Superior temporal gyrus (tissue), 1 donor: Measurements from ENCODE around the gene NFASC.

Experiments used
- DNase-seq: peaks from one replicate; pipeline ENCODE4 v3.0.0-alpha.2; 2016; ENCODE audit errors: extremely low spot score

NFASC gene

DNA sequence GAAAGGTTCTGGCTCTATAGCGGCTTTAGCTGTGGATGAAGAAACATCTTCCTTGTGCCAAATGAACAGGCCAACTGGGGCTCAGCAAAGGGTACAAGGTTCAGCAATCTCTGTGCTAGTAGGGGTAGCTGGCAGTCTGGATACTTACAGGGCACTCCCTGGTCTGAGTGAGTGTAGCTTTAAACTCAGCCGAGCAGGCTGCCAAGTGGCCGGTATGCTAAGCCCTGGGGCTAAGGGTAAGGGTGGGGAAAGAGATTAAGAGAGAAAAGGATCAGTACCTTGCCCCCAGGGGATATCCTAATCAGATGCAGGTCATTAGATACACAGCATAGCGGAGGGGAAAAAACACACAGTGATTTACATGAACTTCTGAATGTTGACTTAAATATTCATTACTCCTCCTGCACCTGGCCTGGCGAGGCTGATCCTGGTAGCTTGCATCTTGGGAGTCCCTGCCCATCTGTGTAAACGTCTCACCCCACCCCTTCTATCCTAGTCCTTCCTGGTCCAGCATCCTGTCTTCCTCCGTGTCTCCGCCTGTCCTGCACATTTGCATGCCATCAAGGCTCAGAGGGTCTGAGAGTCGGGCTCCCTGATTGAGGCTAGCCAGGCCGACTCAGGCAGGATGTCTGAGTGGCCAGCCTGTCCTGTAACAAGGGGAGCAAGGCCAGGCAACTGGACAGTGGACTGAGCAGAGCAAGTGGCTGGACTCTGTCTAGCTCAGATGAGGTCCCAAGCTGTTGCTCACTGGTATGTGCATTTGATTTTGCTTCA lies 132.9 kb downstream of the NFASC start:
- DNase-seq = no peak

DNA sequence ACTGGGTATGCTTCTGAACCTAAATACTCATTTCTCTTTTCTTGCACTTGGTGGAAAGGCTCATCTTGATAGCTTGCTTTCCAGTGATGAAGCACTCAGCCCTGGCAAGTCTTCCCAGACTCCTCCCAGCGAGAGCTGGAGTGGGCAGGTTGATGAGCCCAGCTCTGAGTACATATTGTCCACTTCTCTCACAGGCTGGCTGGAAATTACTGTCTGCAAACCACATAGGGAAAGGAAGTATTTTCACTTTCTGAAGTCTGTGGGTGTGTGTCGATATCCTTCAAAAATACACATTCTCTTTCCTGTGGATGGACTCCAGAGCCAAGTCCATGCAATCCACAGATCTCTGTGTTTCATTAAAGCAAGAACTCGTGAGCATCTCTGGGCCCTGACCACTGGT lies 133.7 kb downstream of the NFASC start:
- peak; percentile 63 for DNase-seq

DNA sequence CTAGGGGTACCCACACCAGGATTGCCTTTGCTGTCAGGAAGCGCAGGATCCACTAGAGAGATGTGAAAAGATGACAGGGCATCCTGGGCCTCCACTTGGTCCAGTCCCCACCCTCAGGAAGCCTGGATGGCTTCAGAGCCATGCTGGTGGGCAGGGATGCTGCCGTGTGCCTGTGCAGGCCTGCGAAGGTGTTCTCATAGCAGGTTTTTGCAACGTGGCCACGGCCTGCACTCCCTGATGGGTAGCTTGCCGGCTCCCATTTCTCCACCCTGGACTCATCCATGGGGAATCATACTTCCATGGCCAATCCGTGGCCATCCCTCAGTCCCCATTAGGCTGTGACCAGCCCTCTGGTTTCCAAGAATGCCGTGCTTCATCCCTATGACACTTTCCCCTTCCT lies 138.2 kb downstream of the NFASC start:
- no peak for DNase-seq

DNA sequence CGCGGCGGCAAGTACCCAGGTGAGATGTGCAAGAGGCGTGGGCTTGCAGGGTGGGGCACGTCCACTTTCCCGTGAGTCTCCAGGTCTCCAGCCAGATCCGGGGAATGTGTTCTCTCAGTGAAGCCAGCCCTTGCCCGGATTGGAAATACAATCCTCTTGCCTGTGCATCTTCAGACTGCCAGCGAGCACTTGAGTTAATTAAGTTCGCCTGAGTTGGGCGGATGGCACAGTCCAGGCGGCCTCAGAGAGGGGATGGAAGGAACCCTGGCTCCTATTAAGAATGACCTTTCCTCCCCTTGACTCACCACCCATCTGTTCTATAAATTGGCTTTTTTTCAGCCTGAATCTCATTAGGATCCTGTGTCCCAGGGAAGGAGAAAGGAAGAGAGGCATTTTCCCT lies 139.0 kb downstream of the NFASC start:
- DNase-seq = no peak

DNA sequence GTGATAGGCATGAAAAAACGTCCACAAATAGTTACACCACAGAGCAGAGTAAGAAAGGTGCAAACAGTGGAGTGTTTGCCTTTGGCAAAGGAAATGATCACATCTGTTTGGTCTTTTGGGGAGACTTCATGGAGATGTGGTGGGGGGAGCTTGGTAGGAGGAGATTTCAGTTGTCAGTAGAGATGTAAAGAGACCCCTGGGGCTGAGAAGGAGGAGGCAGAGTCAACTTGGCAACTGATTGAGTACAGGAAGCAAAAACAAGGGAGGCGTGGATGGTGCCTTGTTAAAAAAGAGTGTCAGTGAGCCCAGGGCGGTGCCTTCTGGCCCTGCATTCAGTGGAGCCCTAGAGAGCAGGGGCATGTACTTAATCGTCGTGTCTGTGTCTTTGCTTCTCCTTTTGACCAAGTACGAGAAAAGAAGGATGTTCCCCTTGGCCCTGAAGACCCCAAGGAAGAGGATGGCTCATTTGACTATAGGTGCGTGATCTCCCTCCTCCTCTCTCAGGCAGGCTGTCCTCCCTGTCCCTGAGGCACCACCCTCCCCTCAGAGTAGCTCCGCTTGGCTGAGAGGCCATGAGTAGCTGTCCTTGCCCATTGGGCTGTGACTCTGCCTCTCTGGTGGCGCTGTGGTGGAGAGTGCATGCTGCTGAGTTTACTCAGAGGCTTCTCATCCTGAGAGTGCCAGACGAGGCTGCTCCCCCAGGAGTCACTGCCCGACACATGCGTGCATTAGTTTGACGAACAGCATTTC lies 141.9 kb downstream of the NFASC start:
- no peak for DNase-seq

DNA sequence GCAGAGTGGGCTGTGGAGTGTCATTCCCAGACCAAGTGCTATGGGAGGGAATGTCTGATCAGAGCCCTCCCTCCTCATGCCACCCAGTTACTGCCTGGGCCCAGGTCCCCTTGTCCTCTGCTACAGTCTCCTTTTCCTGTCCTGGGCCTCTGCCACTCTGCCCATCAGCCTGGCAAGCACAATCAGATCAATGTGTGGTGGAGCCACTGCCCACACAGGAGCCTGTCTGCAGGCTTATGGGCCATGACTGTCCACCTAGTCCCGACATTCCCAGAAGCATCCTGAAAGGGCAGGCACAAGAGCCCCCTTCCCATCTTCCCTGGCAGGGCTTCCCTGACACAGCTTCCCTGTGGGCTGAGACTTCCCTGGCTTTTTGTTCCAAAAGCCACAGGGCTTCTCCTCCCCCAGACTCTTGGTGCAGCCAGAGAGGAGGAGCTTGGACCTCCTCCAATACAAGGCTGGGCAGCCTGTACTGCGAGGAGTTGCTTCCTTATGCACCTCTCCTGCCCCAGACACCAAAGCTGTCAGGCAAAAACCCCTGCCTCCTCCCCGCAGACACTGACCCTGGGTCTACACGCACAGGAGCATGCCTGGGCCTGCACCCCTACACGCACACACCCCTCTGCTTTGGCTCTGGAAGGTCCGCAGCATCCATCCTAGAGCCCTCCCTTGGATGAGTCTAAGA lies 143.2 kb downstream of the NFASC start:
- DNase-seq = peak; percentile 73

DNA sequence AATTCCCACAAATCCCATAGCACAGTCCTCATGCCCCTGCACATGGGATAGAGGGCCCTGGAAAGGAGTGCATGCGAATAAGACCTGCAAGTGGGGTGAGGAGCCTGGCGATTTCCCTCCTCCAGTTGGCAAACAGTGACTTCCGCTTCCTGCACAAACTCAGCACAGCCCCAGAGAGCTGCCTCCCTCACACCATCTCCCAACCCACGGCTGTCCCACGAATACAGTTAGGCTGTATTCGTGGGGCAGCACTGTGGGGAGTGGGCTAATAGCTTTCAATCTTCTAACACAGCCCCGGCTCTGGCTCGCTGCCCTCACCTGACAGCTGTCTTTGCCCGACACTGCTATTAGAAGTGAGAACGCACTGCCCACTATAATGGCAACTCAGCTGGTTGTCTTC lies 144.1 kb downstream of the NFASC start:
- DNase-seq = no peak

DNA sequence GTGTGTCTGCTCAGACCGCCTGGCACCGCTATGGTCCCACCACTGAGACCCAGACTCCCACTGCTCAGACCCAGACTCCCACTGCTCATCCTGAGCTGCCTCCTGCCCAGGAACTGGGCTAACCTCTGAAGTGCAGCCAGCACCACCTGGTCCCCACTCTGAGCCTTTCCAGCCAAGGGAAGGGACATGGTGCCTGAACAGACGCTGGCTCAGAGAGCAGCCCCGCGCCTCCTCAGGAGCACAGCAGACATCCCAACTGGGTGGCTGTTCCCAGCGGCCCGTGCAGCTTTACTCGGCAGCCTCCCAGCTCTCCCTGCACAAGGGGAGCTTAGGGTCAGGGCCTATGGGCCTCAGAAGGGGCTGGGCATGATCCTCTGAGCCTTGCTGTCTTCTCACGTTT lies 144.6 kb downstream of the NFASC start:
- DNase-seq = no peak

DNA sequence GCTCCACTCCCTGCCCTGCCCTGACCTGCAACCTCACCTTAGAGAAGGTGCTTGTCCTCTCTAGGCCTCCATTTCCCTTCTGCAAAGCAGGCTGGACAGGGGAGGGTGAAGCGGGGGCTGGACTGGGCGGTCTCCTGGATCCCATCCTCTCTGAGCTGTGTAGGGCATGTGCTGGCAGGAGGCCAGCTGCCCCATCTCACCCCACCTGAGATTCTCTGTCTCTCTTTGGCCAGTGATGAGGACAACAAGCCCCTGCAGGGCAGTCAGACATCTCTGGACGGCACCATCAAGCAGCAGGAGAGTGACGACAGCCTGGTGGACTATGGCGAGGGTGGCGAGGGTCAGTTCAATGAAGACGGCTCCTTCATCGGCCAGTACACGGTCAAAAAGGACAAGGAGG lies 145.4 kb downstream of the NFASC start:
- no peak for DNase-seq

DNA sequence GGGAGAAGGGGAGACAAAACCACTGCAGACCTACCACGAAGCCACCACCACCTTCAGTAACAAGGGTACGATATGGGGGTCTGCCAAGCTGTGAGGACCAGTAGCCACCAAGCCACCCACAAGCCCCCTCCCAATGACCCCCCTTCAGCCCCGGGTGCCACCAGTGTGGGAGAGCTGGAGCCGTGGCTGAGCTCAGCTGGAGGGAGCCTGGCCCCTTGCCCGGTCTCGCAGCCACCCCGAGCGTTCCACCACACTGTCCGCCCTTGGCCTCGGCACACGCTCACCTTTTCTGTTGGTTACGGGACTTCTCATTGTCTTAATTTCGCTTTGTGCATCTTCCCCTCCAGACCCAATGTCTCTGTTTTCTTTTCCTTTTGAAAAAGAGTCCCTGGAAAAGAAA lies 145.9 kb downstream of the NFASC start:
- no peak for DNase-seq

DNA sequence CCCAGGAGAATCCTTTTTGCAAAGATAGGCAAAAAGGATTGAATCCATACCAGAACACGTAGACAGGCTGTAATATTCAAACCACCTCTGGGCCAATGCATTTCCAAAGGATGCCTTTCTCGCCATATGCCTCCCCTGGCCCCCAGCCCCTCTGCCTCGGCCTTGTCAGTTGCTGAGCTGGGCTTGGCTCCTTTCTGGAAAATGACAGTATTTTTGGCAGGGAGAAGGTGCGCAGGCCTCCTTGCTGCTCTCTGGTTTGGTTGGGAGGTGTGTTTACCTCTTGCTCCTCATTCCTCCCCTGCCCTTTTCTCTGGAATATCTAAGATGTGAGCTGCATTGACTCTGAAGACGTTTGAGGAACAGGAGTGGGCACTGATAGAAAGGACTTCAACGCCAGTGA lies 146.3 kb downstream of the NFASC start:
- no peak for DNase-seq

DNA sequence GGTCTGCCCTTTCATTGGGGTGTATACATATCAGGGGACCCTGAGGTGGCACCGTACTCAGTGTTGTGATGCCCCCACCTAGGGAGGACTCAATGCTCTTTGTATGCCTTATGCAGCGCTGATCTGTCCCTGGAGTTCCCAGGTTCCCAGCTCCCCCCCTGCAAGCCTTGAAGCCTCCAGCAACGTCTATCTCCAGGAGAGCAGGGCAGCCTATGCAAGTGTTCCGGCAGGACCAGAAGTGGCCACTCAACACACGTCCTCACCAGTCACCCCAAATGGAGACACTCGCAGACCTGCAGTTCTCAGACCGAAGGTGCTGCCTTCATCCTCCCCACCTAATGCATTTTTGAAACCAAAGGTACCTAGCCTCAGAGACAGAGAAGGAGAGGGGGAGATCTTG lies 147.1 kb downstream of the NFASC start:
- no peak for DNase-seq

DNA sequence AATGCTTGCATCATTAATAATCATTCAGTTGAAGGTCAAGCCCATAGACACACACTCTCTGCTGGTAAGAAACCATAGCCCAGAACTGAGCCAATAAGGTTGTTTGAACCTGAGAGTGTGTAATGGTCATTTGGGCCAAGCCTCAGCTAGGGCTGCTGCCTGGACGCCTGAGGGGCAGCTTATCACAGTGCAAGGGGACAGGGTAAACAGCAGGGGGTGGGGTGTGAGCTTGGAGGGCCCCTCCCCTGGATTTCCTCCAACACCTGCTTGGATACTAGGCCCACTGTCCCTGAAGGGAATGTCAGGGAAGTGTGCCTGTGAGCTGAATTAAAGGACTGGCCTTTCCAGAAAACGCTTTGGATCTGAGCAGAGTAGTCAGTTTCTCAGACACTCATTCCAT lies 147.7 kb downstream of the NFASC start:
- no peak for DNase-seq

DNA sequence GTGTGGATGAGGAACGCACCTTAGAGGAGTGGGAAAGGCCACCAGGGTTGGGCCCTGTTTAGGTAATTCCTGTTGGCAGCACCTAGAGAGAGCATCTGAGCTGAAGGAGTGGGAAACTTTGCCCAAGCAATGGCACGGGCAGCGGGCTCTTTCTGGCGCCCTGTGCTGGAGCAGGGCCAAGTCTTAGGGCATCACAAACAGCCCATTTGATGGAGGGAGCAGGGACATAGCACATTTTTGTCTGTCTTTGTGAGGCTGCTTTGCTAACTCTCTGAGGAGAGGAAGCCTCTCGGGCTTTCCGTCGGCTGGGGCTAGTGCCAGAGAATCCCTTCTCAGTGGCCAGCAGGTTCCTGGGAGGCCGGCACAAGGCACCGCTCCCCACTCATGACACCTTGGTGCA lies 149.8 kb downstream of the NFASC start:
- no peak for DNase-seq

DNA sequence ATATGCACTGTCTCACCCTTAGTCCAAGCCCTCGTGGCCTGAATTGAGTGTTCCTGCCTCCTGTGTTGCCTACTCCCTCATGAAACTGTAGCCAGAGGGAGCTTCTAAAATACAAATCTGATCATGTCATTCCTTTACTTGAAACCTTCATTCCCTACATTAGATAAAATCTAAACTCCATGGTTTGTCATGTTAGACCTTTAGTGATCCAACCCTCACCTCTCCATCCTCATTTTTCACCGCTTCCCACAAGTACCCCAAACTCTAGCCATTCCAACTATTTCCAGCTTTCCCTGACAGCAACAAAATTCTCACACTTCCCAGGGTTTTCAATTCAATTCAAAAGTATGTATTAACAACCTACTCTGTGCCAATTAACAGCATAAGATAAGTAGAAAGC lies 154.0 kb downstream of the NFASC start:
- DNase-seq = no peak

DNA sequence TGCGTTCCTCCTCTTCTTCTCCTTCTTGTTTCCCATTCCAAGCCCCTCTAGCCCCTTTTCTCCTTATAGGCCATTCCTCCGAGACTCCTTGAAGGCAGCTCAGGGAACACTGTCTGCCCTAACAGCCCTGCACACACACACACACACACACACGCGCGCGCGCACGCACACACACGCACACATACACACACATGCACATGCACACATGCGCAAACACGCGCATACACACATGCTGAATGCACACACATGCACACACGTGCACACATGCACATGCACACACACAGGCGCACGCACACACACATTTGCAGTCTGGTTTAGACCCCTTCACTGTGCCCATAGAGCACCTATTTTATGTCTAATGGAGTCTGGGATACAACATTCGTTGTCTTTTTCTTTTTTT lies 154.6 kb downstream of the NFASC start:
- no peak for DNase-seq

DNA sequence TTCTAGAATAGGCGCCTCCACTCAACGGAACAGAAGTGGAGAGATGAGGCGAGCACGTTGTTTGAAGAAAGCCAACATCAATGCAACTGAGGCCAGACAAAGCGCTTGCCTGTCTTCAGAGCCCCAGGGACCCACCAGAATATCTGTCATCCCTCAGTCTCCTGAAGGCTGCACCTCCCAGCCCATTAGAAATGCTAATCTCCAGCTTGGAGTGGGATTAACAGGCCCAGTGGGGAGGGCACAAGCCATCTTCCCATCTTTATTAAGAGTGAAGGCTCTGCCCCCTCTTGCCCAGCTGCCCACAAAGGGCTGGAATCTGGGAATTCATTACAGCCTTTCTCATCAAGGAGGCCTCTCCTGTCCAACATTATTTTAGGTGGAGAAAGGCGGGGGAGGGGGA lies 155.5 kb downstream of the NFASC start:
- no peak for DNase-seq

DNA sequence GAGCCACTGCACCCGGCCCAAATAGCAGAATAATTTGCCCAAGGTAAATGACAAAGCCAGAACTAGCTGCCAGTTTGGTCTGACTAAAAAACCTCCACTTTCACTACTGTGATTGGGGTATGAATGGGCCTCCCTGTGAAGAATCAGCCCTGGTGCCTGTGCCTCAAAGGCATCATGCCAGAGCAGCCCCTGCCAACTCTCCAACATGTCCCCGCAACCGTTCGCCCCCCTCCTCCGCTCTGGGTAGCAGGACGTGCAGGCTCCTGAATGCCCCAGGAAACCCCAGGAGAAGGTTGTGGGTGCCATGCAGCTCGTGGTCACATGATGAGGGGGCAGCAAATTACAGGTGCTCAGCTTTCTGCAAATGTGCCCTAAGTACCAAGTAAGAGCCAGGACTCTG lies 157.7 kb downstream of the NFASC start:
- DNase-seq = no peak

DNA sequence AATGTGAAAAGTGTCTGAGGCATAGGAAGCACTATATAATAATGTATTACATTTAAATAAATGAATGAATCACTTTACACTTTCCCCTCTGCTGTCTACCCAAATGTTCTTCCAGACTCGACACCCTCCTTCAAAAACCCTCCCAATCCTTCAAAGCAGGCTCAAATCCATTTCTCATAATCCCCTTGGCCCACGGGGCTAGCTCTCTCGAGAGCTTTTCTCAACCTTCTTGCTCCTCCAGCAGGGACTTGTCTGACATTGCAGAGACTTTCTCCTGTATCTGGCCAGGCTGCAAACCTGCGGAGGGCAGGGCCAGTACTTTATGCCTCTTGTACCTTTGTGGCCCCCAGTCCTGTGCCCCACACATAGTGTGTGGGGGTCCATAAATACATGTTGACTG lies 158.3 kb downstream of the NFASC start:
- DNase-seq = no peak

DNA sequence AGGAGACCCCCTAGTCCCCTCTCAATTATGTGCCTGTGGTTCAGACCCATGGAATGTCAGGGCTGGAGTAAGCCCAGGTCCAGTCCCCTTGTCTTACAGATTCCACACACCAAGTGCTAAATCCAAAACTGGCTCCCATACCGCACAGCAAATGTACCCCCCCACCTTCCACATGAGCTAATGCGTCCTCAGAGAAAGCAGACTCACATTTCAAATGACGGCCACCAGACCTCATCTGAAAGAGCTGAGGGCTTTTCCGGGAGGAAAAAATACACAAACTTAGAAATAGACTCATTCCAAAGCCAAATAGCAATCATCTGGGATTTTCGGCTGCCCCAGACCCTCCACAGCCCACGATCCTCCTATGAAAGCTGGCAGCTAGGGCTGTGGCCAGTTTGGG lies 159.6 kb downstream of the NFASC start:
- no peak for DNase-seq

DNA sequence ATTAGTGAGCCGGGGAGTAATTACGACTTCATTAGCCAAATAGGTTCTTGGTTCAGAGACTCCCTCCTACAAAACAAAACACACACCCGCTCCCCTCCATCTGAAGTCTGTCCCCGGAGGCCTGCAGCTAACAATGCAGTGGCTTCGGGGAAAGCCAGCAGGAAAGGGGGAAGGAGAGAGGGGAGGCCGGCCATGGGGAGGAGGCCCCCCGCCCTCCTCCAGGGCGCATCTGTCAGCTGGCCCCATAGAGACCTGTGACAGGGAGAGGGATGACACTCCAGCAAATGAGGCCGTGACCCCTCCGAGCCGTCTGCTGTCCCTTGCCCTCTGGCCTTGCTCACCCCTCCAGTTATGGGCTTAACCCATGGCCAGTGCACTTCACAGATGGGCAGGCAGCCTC lies 160.2 kb downstream of the NFASC start:
- no peak for DNase-seq

DNA sequence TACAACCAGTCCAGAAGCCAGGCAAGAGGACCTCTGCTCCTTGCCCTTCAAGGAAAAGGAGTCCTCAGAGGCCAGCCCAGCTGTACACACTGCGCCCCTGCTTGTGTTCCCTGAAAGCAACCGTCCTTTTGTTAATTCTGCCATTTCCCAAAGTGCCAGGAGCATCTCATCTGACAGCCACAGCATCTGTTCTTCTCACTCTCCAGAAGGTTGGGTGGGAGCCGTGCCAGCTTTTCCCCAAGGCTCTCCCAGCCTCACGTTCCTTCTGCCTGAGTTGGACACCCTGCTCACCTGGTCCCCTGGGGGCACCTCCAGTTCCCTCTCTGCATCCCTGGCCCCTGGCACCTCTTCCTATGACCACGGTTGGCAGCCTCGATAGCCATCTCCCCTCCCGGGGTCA lies 161.8 kb downstream of the NFASC start:
- DNase-seq = no peak

DNA sequence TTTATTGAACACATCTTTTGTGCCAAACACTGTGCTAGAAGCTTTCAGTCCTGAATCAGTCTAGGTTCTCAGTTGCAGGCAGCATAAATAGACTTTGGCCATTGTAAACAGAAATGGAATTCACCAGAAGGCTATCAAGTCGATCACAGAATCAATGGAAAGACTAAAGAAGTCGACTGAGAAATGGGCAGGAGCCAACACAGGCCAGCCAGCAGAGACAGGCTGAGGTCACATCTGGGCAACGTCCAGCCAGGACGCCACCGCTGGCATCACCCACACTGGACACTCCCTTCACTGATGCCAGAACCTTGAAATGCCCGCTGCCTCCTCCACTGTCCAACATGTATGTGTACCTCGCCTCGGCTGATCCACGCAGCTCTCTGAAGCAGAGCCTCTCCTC lies 166.9 kb downstream of the NFASC start:
- no peak for DNase-seq
